ENCODE results near the gene OR6C1.
"Not testable (repeated sequence)": the region's sequence is repeated elsewhere in the genome, so short reads cannot be mapped to it uniquely, and the experiment has no call there.

DNA sequence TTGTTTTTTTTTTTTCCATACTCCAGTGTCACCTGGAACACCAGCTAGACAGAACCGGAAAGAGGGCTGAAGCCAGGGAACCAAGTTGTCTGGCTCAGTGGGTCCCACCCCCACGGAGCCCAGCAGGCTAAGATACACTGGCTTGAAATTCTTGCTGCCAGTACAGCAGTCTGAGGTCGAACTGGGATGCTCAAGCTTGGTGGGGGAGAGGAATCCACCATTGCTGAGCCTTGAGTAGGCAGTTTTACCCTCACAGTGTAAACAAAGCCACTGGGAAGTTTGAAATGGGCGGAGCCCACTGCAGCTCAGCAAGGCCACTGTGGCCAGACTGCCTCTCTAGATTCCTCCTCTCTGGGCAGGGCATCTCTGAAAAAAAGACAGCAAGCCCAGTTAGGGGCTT lies 41.2 kb downstream of the OR6C1 start:
- TF ChIP-seq, protein P1, sequence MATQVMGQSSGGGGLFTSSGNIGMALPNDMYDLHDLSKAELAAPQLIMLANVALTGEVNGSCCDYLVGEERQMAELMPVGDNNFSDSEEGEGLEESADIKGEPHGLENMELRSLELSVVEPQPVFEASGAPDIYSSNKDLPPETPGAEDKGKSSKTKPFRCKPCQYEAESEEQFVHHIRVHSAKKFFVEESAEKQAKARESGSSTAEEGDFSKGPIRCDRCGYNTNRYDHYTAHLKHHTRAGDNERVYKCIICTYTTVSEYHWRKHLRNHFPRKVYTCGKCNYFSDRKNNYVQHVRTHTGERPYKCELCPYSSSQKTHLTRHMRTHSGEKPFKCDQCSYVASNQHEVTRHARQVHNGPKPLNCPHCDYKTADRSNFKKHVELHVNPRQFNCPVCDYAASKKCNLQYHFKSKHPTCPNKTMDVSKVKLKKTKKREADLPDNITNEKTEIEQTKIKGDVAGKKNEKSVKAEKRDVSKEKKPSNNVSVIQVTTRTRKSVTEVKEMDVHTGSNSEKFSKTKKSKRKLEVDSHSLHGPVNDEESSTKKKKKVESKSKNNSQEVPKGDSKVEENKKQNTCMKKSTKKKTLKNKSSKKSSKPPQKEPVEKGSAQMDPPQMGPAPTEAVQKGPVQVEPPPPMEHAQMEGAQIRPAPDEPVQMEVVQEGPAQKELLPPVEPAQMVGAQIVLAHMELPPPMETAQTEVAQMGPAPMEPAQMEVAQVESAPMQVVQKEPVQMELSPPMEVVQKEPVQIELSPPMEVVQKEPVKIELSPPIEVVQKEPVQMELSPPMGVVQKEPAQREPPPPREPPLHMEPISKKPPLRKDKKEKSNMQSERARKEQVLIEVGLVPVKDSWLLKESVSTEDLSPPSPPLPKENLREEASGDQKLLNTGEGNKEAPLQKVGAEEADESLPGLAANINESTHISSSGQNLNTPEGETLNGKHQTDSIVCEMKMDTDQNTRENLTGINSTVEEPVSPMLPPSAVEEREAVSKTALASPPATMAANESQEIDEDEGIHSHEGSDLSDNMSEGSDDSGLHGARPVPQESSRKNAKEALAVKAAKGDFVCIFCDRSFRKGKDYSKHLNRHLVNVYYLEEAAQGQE (IDR thresholded peaks at IDR 0.05; ENCODE audit: low read depth, low read length): not testable (repeated sequence)
- not testable (repeated sequence) for TF ChIP-seq TARDBP (IDR thresholded peaks at IDR 0.05; ENCODE audit: borderline replicate concordance); CREM (IDR thresholded peaks at IDR 0.05; ENCODE audit: low read depth)
- TF ChIP-seq, protein P2, sequence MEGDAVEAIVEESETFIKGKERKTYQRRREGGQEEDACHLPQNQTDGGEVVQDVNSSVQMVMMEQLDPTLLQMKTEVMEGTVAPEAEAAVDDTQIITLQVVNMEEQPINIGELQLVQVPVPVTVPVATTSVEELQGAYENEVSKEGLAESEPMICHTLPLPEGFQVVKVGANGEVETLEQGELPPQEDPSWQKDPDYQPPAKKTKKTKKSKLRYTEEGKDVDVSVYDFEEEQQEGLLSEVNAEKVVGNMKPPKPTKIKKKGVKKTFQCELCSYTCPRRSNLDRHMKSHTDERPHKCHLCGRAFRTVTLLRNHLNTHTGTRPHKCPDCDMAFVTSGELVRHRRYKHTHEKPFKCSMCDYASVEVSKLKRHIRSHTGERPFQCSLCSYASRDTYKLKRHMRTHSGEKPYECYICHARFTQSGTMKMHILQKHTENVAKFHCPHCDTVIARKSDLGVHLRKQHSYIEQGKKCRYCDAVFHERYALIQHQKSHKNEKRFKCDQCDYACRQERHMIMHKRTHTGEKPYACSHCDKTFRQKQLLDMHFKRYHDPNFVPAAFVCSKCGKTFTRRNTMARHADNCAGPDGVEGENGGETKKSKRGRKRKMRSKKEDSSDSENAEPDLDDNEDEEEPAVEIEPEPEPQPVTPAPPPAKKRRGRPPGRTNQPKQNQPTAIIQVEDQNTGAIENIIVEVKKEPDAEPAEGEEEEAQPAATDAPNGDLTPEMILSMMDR (IDR thresholded peaks at IDR 0.05 in 2 of 3, conservative IDR thresholded peaks at IDR 0.05 in 1 of 3; ENCODE audit: control insufficient read depth in 2 of 3, extremely low read depth in 1 of 3, insufficient read depth in 1 of 3, low read depth in 3 of 3, low read length in 3 of 3): not testable (repeated sequence)
- TF ChIP-seq, protein P3, sequence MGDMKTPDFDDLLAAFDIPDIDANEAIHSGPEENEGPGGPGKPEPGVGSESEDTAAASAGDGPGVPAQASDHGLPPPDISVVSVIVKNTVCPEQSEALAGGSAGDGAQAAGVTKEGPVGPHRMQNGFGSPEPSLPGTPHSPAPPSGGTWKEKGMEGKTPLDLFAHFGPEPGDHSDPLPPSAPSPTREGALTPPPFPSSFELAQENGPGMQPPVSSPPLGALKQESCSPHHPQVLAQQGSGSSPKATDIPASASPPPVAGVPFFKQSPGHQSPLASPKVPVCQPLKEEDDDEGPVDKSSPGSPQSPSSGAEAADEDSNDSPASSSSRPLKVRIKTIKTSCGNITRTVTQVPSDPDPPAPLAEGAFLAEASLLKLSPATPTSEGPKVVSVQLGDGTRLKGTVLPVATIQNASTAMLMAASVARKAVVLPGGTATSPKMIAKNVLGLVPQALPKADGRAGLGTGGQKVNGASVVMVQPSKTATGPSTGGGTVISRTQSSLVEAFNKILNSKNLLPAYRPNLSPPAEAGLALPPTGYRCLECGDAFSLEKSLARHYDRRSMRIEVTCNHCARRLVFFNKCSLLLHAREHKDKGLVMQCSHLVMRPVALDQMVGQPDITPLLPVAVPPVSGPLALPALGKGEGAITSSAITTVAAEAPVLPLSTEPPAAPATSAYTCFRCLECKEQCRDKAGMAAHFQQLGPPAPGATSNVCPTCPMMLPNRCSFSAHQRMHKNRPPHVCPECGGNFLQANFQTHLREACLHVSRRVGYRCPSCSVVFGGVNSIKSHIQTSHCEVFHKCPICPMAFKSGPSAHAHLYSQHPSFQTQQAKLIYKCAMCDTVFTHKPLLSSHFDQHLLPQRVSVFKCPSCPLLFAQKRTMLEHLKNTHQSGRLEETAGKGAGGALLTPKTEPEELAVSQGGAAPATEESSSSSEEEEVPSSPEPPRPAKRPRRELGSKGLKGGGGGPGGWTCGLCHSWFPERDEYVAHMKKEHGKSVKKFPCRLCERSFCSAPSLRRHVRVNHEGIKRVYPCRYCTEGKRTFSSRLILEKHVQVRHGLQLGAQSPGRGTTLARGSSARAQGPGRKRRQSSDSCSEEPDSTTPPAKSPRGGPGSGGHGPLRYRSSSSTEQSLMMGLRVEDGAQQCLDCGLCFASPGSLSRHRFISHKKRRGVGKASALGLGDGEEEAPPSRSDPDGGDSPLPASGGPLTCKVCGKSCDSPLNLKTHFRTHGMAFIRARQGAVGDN (IDR thresholded peaks at IDR 0.05): not testable (repeated sequence)
